CD14-positive monocyte (primary cell): Measurements from ENCODE around the gene NFATC1. TPM values are rescaled to one million over a fixed set of nuclear protein-coding genes. Genes with fewer than 3 reads are reported as not detected.

ENCODE experiments used
- DNase-seq, 3 donors: peaks; one replicate each; pipeline ENCODE4 v3.0.0-alpha.2; 2011 to 2022
- H2AFZ ChIP-seq: 2 replicates; pipeline ENCODE4 v1.6.0; 2012; ENCODE audit warnings: mild to moderate bottlenecking, low read depth, low read length, inconsistent platforms; ENCODE audit not compliant: insufficient read depth, poor library complexity, severe bottlenecking
- H3K27ac ChIP-seq, 2 donors: 1 replicate in 1 of 2; 2 replicates in 1 of 2; pipeline ENCODE4 v1.5.1; 2012 to 2013; ENCODE audit warnings: low read length in 2 of 2, control low read depth in 1 of 2, inconsistent platforms in 1 of 2, low read depth in 1 of 2, mild to moderate bottlenecking in 1 of 2
- H3K27me3 ChIP-seq, 2 donors: one replicate each; pipeline versions ENCODE4 v1.6.0 to v1.6.1; 2011 to 2013; ENCODE audit warnings: low read length in 2 of 2; ENCODE audit not compliant: control insufficient read depth in 2 of 2, insufficient read depth in 2 of 2
- H3K36me3 ChIP-seq, 2 donors: replicated peaks in 1 of 2; 1 replicate in 1 of 2; 2 replicates in 1 of 2; pipeline versions ENCODE4 v1.5.1 to v1.6.1; 2012 to 2013; ENCODE audit warnings: low read length in 2 of 2, control low read depth in 1 of 2, inconsistent platforms in 1 of 2, mild to moderate bottlenecking in 1 of 2; ENCODE audit not compliant: insufficient read depth in 2 of 2, control insufficient read depth in 1 of 2
- H3K4me1 ChIP-seq, 2 donors: 1 replicate in 1 of 2; 2 replicates in 1 of 2; pipeline versions ENCODE4 v1.5.1 to v1.6.1; 2012 to 2013; ENCODE audit warnings: low read length in 2 of 2, control low read depth in 1 of 2, inconsistent platforms in 1 of 2, mild to moderate bottlenecking in 1 of 2, moderate library complexity in 1 of 2; ENCODE audit not compliant: insufficient read depth in 2 of 2, control insufficient read depth in 1 of 2
- H3K4me2 ChIP-seq: replicated peaks from 2 replicates; pipeline ENCODE3; 2012; ENCODE audit warnings: low read length, moderate library complexity, mild to moderate bottlenecking; ENCODE audit not compliant: poor library complexity, severe bottlenecking; ENCODE audit errors: extremely low read depth
- H3K4me3 ChIP-seq, 3 experiments: fragments of 200-600 bp in 1 of 3; sonication (generic) in 1 of 3; replicated peaks in 1 of 3; 1 replicate in 2 of 3; 2 replicates in 1 of 3; pipeline ENCODE4 v1.5.1; 2011 to 2013; ENCODE audit warnings: low read length in 3 of 3, mild to moderate bottlenecking in 3 of 3, control low read depth in 2 of 3, low read depth in 2 of 3, inconsistent platforms in 1 of 3, moderate library complexity in 1 of 3
- H3K79me2 ChIP-seq: 2 replicates; pipeline ENCODE4 v1.6.0; 2012; ENCODE audit warnings: mild to moderate bottlenecking, control low read depth, inconsistent platforms, low read length, moderate library complexity; ENCODE audit not compliant: insufficient read depth
- H3K9ac ChIP-seq: 2 replicates; pipeline ENCODE4 v1.6.0; 2017; ENCODE audit warnings: low read length, mild to moderate bottlenecking; ENCODE audit not compliant: insufficient read depth, poor library complexity, severe bottlenecking
- H3K9me3 ChIP-seq, 2 donors: replicated peaks in 1 of 2; 1 replicate in 1 of 2; 2 replicates in 1 of 2; pipeline versions ENCODE4 v1.5.1 to v1.6.1; 2012 to 2013; ENCODE audit warnings: low read length in 2 of 2, control low read depth in 1 of 2; ENCODE audit not compliant: control insufficient read depth in 1 of 2, insufficient read depth in 1 of 2
- H4K20me1 ChIP-seq: 2 replicates; pipeline ENCODE4 v1.6.0; 2012; ENCODE audit warnings: mild to moderate bottlenecking, low read length, control low read depth, moderate library complexity; ENCODE audit not compliant: insufficient read depth
- H3K27ac Mint-ChIP-seq, 7 donors: one replicate each; pipeline ENCODE4 v1.8.0; 2020; ENCODE audit warnings: mild to moderate bottlenecking in 7 of 7, mixed read lengths in 7 of 7, moderate library complexity in 6 of 7, inconsistent platforms in 2 of 7
- H3K27me3 Mint-ChIP-seq, 3 donors: one replicate each; pipeline ENCODE4 v1.8.0; 2021 to 2022; ENCODE audit warnings: low read depth in 3 of 3, mild to moderate bottlenecking in 3 of 3, mixed read lengths in 3 of 3, moderate library complexity in 3 of 3, inconsistent platforms in 1 of 3
- H3K36me3 Mint-ChIP-seq, 2 donors: one replicate each; pipeline ENCODE4 v1.8.0; 2020; ENCODE audit warnings: mixed read lengths in 2 of 2, inconsistent platforms in 1 of 2, mild to moderate bottlenecking in 1 of 2
- H3K4me1 Mint-ChIP-seq: one replicate; pipeline ENCODE4 v1.8.0; 2020; ENCODE audit warnings: mild to moderate bottlenecking, mixed read lengths
- H3K4me3 Mint-ChIP-seq, 2 donors: one replicate each; pipeline ENCODE4 v1.8.0; 2020; ENCODE audit warnings: mild to moderate bottlenecking in 2 of 2, mixed read lengths in 2 of 2, moderate library complexity in 1 of 2
- H3K9me3 Mint-ChIP-seq, 7 donors: one replicate each; pipeline ENCODE4 v1.8.0; 2020 to 2022; ENCODE audit warnings: mixed read lengths in 7 of 7, mild to moderate bottlenecking in 6 of 7, moderate library complexity in 6 of 7, inconsistent platforms in 2 of 7
- WGBS: methylation state at CpG from one replicate; pipeline ENCODE4 v1.1.5; 2013; ENCODE audit warnings: missing lambda C conversion rate; ENCODE audit not compliant: insufficient coverage; 5-methylcytosine and 5-hydroxymethylcytosine counted together
- intact Hi-C, 2 donors: fragments of 100-400 bp; cut with micrococcal nuclease; formaldehyde crosslinking; loops; one replicate each; pipeline versions ENCODE4 v1.15.0 to v1.15.1; 2023
- polyA minus RNA-seq: library from RNA; depleted of rRNA, polyadenylated mRNA; stranded (reverse); fragments of >200 nt; gene quantifications from 2 replicates; pipeline ENCODE4 v1.2.3, GENCODE V29; 2012
- polyA plus RNA-seq, 3 donors: library from polyadenylated mRNA; depleted of rRNA in 1 of 3; unstranded in 2 of 3; stranded (reverse) in 1 of 3; fragments of 300-500 nt in 2 of 3; fragments of >200 nt in 1 of 3; fragmentation: Illumina TruSeq in 2 of 3; gene quantifications; 1 replicate in 2 of 3; 2 replicates in 1 of 3; pipeline ENCODE4 v1.2.3, GENCODE V29; 2012 to 2021
- total RNA-seq, 12 experiments: library from RNA in 1 of 12; stranded (reverse) in 1 of 12; fragments of 120-200 nt in 1 of 12; gene quantifications; one replicate each; pipeline ENCODE4 v1.2.4 and lab custom pipeline; 2013 to 2026; ENCODE audit warnings: mixed read lengths in 6 of 12, inconsistent platforms in 1 of 12
- TF ChIP-seq, protein P1 (sequence below): fragments of 200-600 bp; IDR thresholded peaks from one replicate; pipeline ENCODE4 v1.8.0; 2022; ENCODE audit warnings: antibody characterized with exemption, mild to moderate bottlenecking

NFATC1 gene
- total RNA-seq (2013), result 5.3 TPM
- polyA plus RNA-seq, result 10 to 100 TPM in 1 of 3 donors, 1 to 10 TPM in 2; 7.8 to 10.7 (median 8.3) TPM
- polyA minus RNA-seq, result 14.0 and 19.5 TPM in 2 replicates
- total RNA-seq (lab: John Stamatoyannopoulos, UW), result 20.6 to 51.3 (median 30.6) reads per million in 11 experiments

- under 1% methylated on average over 87 of the region's 91 CpGs for WGBS
- H3K4me2 ChIP-seq, result peak within 1 kb of the TSS; percentile 78
- peak within 1 kb of the TSS in 2 of 3 experiments; percentile 19 to 69 for H3K4me3 ChIP-seq
- intact Hi-C loops, result loop anchor here in 1 of 2 donors (10.0 kb wide), 1 partner anchor 279 kb away; the partner anchor contains the start of gene CTDP1
- H3K4me1 ChIP-seq, result peaks cover 32 to 53% of the 10 kb centered on the region in 2 donors
- Mint-ChIP-seq H3K4me3 (peak within 1 kb of the TSS; percentile 77 to 84), H3K36me3 (peaks cover 10 to 12% of the 10 kb centered on the region in 2 donors), H3K27me3 (peaks cover 60 to 82% (median 70%) of the 10 kb centered on the region in 3 donors), H3K9me3 (peaks cover 0 to 19% (median 6%) of the 10 kb centered on the region in 7 donors), H3K27ac (peak within 1 kb of the TSS in 4 of 7 donors; percentile 20 to 86 (median 61)), H3K4me1 (peaks cover 24% of the 10 kb centered on the region)
- H3K79me2 ChIP-seq, result peaks cover 3% of the 10 kb centered on the region
- TF ChIP-seq, protein P1, sequence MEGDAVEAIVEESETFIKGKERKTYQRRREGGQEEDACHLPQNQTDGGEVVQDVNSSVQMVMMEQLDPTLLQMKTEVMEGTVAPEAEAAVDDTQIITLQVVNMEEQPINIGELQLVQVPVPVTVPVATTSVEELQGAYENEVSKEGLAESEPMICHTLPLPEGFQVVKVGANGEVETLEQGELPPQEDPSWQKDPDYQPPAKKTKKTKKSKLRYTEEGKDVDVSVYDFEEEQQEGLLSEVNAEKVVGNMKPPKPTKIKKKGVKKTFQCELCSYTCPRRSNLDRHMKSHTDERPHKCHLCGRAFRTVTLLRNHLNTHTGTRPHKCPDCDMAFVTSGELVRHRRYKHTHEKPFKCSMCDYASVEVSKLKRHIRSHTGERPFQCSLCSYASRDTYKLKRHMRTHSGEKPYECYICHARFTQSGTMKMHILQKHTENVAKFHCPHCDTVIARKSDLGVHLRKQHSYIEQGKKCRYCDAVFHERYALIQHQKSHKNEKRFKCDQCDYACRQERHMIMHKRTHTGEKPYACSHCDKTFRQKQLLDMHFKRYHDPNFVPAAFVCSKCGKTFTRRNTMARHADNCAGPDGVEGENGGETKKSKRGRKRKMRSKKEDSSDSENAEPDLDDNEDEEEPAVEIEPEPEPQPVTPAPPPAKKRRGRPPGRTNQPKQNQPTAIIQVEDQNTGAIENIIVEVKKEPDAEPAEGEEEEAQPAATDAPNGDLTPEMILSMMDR, result no peak
- H3K36me3 ChIP-seq, result no peaks in the 10 kb centered on the region
- H4K20me1 ChIP-seq, result peaks cover 4% of the 10 kb centered on the region
- H3K9ac ChIP-seq, result peak within 1 kb of the TSS; percentile 36
- DNase-seq, result peak in 2 of 3 donors; percentile 64 to 77
- H3K27ac ChIP-seq, result no peak within 1 kb of the TSS
- peaks cover 37 to 65% of the 10 kb centered on the region in 2 donors for H3K27me3 ChIP-seq
- peak within 1 kb of the TSS; percentile 71 for H2AFZ ChIP-seq
- H3K9me3 ChIP-seq, result peaks cover 0 to 10% of the 10 kb centered on the region in 2 donors
These were observed at the start of gene NFATC1 for GRCh38 chr18:79395761-79396404. Gene NFATC1 (plus strand): TSS chr18:79395930. CDS start chr18:79396225, 295 bp downstream.

- Mint-ChIP-seq H3K27ac (no peak overlapping the region), H3K27me3 (no peaks in the 10 kb centered on the region), H3K4me1 (no peaks in the 10 kb centered on the region), H3K4me3 (no peak overlapping the region), H3K36me3 (peaks cover 71 to 86% of the 10 kb centered on the region in 2 donors), H3K9me3 (peaks cover 0 to 3% (median 0%) of the 10 kb centered on the region in 7 donors)
- WGBS, result 97% methylated on average over 26 of the region's 26 CpGs
- TF ChIP-seq, protein P1, result no peak
- Histone ChIP-seq H3K9me3 (no peaks in the 10 kb centered on the region), H3K4me3 (no peak overlapping the region), H3K79me2 (no peaks in the 10 kb centered on the region), H3K36me3 (peaks cover 56 to 80% of the 10 kb centered on the region in 2 donors), H3K27me3 (no peaks in the 10 kb centered on the region), H2AFZ (no peak overlapping the region), H3K4me2 (no peak overlapping the region), H3K9ac (no peak overlapping the region), H4K20me1 (no peaks in the 10 kb centered on the region), H3K27ac (no peak overlapping the region), H3K4me1 (no peaks in the 10 kb centered on the region)
- DNase-seq, result no peak
- intact Hi-C loops, result no loop called here
These were observed 49.7 kb upstream of the NFATC1 start for GRCh38 chr18:79345981-79346380.
